ENCODE data around the gene SSR1.
"Not testable (repeated sequence)": the region's sequence is repeated elsewhere in the genome, so short reads cannot be mapped to it uniquely, and the experiment has no call there.

SSR1 gene

DNA sequence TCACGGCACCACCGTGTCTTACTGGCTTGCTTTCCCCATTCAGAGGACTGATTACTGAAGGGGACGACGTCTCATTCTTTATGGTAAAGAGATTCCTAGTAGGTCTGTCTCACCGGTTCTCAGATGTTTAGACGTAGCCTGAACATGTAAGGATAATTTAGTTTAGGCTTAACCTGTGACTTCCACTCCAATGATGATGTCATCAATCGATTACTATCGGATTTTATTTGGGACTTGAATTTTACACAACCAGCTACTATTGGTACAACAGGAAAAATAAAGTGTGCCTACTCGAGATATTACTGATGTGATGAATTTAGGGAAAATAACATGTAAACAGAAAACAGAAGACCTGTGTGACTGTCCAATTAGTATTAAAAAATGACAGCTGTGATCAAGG, 4.5 kb upstream of the SSR1 start:
- H3K9ac ChIP-seq (ENCODE audit: low read length), result no peak overlapping the region
- no peak for DNase-seq
- no peak overlapping the region for H2BK15ac ChIP-seq (ENCODE audit: low read depth, poor library complexity, severe bottlenecking)
- no peak overlapping the region for H2BK120ac ChIP-seq (ENCODE audit: low read depth, low read length)
- H2AK5ac ChIP-seq (ENCODE audit: low read length, severe bottlenecking), result no peak overlapping the region
- H3K18ac ChIP-seq (ENCODE audit: low read depth in 1 of 2, low read length in 2 of 2), result no peak overlapping the region
- WGBS, result 95% methylated on average over 9 of the region's 9 CpGs
- no peak overlapping the region for H2AFZ ChIP-seq (ENCODE audit: low read depth, low read length)
- H3K4me3 ChIP-seq (ENCODE audit: insufficient read depth in 1 of 2, low read depth in 1 of 2, low read length in 2 of 2), result no peak overlapping the region
- H3K27me3 ChIP-seq (ENCODE audit: control insufficient read depth in 1 of 2, insufficient read depth in 1 of 2, low read length in 2 of 2), result no peaks in the 10 kb centered on the region
- no peaks in the 10 kb centered on the region for H3K79me1 ChIP-seq (replicated peaks; ENCODE audit: low read length, poor library complexity, severe bottlenecking)
- no peak overlapping the region for H3K27ac ChIP-seq (ENCODE audit: low read length, poor library complexity, severe bottlenecking)
- H3K4me2 ChIP-seq (ENCODE audit: low read length, poor library complexity, severe bottlenecking), result no peak overlapping the region
- no peaks in the 10 kb centered on the region for H3K9me3 ChIP-seq (ENCODE audit: control insufficient read depth, low read length)
- no peak overlapping the region for H3K4ac ChIP-seq (ENCODE audit: low read depth in 1 of 2, low read length in 2 of 2)
- no peak overlapping the region for H3K23ac ChIP-seq (ENCODE audit: low read length in 2 of 2)
- no peak overlapping the region for H4K91ac ChIP-seq (ENCODE audit: low read length)
- H4K8ac ChIP-seq (ENCODE audit: low read length), result no peak overlapping the region
- H3K36me3 ChIP-seq (ENCODE audit: control insufficient read depth in 1 of 2, insufficient read depth in 2 of 2, low read depth in 1 of 2, low read length in 2 of 2), result no peaks in the 10 kb centered on the region
- peaks cover 2% of the 10 kb centered on the region for H3K4me1 ChIP-seq (ENCODE audit: control insufficient read depth, insufficient read depth, low read depth, low read length)
- H2BK12ac ChIP-seq (ENCODE audit: low read length in 2 of 2), result no peak overlapping the region
- H3K14ac ChIP-seq (ENCODE audit: low read length in 2 of 2), result no peak overlapping the region
- no peak overlapping the region for H2BK5ac ChIP-seq (ENCODE audit: low read depth, low read length, poor library complexity, severe bottlenecking)

DNA sequence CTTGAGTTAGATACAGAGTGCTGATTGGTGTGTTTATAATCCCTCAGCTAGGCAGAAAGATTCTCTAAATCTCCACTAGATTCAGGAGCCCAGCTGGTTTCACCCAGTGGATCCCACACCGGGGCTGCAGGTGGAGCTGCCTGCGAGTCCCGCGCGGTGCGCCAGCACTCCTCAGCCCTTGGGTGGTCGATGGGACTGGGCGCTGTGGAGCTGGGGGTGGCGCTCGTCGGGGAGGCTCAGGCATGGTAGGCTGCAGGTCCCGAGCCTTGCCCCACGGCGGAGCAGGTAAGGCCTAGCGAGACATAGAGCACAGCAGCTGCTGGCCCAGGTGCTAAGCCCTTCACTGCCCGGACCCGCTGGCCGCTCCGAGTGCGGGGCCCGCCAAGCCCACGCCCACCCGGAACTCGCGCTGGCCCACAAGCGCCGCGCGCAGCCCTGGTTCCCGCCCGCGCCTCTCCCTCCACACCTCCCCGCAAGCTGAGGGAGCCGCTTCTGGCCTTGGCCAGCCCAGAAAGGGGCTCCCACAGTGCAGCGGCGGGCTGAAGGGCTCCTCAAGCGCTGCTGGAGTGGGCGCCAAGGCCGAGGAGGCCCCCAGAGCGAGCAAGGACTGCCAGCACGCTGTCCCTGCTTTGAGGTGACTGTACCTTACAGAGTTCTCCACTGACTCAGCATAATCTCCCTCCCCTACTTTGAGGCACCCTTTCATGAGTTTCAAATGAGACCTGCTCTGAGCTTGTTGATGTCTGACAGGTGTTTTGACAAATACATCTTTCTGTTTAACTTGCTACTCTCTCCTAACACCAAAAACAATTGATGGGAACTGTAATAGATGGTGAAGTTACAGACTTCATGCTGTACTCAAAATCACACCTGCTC, 3.9 kb upstream of the SSR1 start:
- Histone ChIP-seq H3K4me3 (ENCODE audit: insufficient read depth in 1 of 2, low read depth in 1 of 2, low read length in 2 of 2) (no peak overlapping the region), H3K14ac (ENCODE audit: low read length in 2 of 2) (no peak overlapping the region), H2AFZ (ENCODE audit: low read depth, low read length) (no peak overlapping the region), H3K4me2 (ENCODE audit: low read length, poor library complexity, severe bottlenecking) (no peak overlapping the region), H2BK5ac (ENCODE audit: low read depth, low read length, poor library complexity, severe bottlenecking) (no peak overlapping the region), H3K4me1 (ENCODE audit: control insufficient read depth, insufficient read depth, low read depth, low read length) (peaks cover 2% of the 10 kb centered on the region), H3K9ac (ENCODE audit: low read length) (no peak overlapping the region), H3K79me1 (replicated peaks; ENCODE audit: low read length, poor library complexity, severe bottlenecking) (no peaks in the 10 kb centered on the region), H2BK15ac (ENCODE audit: low read depth, poor library complexity, severe bottlenecking) (no peak overlapping the region), H3K4ac (ENCODE audit: low read depth in 1 of 2, low read length in 2 of 2) (no peak overlapping the region), H4K91ac (ENCODE audit: low read length) (peak overlapping the region; percentile 34), H3K36me3 (ENCODE audit: control insufficient read depth in 1 of 2, insufficient read depth in 2 of 2, low read depth in 1 of 2, low read length in 2 of 2) (no peaks in the 10 kb centered on the region), H3K27me3 (ENCODE audit: control insufficient read depth in 1 of 2, insufficient read depth in 1 of 2, low read length in 2 of 2) (no peaks in the 10 kb centered on the region), H4K8ac (ENCODE audit: low read length) (no peak overlapping the region), H3K18ac (ENCODE audit: low read depth in 1 of 2, low read length in 2 of 2) (no peak overlapping the region), H2BK120ac (ENCODE audit: low read depth, low read length) (no peak overlapping the region), H2AK5ac (ENCODE audit: low read length, severe bottlenecking) (no peak overlapping the region), H3K9me3 (ENCODE audit: control insufficient read depth, low read length) (no peaks in the 10 kb centered on the region), H3K23ac (ENCODE audit: low read length in 2 of 2) (no peak overlapping the region), H3K27ac (ENCODE audit: low read length, poor library complexity, severe bottlenecking) (no peak overlapping the region), H2BK12ac (ENCODE audit: low read length in 2 of 2) (no peak overlapping the region)
- DNase-seq, result no peak
- 90% methylated on average over 16 of the region's 41 CpGs for WGBS

DNA sequence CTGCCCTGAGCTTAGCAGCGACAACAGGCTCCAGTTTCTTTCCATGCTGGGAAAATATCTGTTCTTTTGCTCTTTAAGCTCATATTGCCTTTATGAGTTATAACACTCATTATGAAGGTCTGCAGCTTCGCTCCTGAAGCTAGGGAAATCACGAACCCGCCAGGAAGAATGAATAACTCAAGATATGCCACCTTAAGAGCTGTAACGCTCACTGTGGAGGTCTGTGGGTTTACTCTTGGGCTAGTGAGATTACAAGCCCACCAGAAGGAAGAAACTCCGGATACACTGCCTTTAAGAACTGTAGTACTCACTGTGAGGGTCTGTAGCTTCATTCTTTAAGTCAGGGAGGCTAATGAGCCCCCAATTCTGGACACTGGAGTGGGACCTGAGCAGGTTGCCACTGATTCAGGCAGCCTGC, 3.0 kb upstream of the SSR1 start:
- Histone ChIP-seq H3K79me1 (replicated peaks; ENCODE audit: low read length, poor library complexity, severe bottlenecking) (no peaks in the 10 kb centered on the region), H3K23ac (ENCODE audit: low read length in 2 of 2) (no peak overlapping the region), H3K14ac (ENCODE audit: low read length in 2 of 2) (no peak overlapping the region), H3K27ac (ENCODE audit: low read length, poor library complexity, severe bottlenecking) (no peak overlapping the region), H3K9me3 (ENCODE audit: control insufficient read depth, low read length) (no peaks in the 10 kb centered on the region), H3K9ac (ENCODE audit: low read length) (no peak overlapping the region), H3K27me3 (ENCODE audit: control insufficient read depth in 1 of 2, insufficient read depth in 1 of 2, low read length in 2 of 2) (no peaks in the 10 kb centered on the region), H2BK120ac (ENCODE audit: low read depth, low read length) (no peak overlapping the region), H2BK12ac (ENCODE audit: low read length in 2 of 2) (no peak overlapping the region), H2BK15ac (ENCODE audit: low read depth, poor library complexity, severe bottlenecking) (no peak overlapping the region), H2AK5ac (ENCODE audit: low read length, severe bottlenecking) (no peak overlapping the region), H3K36me3 (ENCODE audit: control insufficient read depth in 1 of 2, insufficient read depth in 2 of 2, low read depth in 1 of 2, low read length in 2 of 2) (no peaks in the 10 kb centered on the region), H3K18ac (ENCODE audit: low read depth in 1 of 2, low read length in 2 of 2) (peak overlapping the region in 1 of 2 experiments; percentile 24), H3K4me2 (ENCODE audit: low read length, poor library complexity, severe bottlenecking) (no peak overlapping the region), H4K8ac (ENCODE audit: low read length) (no peak overlapping the region), H3K4me3 (ENCODE audit: insufficient read depth in 1 of 2, low read depth in 1 of 2, low read length in 2 of 2) (no peak overlapping the region), H3K4me1 (ENCODE audit: control insufficient read depth, insufficient read depth, low read depth, low read length) (peaks cover 2% of the 10 kb centered on the region), H2AFZ (ENCODE audit: low read depth, low read length) (no peak overlapping the region), H3K4ac (ENCODE audit: low read depth in 1 of 2, low read length in 2 of 2) (no peak overlapping the region), H4K91ac (ENCODE audit: low read length) (no peak overlapping the region), H2BK5ac (ENCODE audit: low read depth, low read length, poor library complexity, severe bottlenecking) (no peak overlapping the region)
- 98% methylated on average over 5 of the region's 6 CpGs for WGBS
- DNase-seq, result no peak

DNA sequence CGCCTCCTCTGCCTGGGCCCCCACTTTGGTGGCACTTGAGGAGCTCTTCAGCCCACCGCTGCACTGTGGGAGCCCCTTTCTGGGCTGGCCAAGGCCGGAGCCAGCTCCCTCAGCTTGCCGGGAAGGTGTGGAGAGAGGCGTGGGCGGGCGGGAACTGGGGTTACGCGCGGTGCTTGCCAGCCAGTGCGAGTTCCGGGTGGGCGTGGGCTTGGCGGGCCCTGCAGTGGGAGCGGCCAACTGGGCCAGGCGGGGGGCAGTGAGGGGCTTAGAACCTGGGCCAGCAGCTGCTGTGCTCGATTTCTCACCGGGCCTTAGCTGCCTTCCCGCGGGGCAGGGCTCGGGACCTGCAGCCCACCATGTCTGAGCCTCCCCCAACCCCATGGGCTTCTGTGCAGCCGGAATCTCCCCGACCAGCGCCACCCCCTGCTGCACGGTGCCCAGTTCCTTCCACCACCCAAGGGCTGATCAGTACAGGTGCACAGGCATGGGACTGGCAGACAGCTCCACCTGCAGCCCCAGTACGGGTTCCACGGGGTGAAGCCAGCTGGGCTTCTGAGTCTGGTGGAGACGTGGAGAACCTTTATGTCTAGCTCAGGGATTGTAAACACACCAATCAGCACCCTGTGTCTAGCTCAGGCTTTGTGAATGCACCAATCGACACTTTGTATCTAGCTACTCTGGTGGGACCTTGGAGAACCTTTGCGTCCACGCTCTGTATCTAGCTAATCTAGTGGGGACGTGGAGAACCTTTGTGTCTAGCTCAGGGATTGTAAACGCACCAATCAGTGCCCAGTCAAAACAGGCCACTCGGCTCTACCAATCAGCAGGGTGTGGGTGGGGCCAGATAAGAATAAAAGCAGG, 2.3 kb upstream of the SSR1 start:
- H3K9me3 ChIP-seq (ENCODE audit: control insufficient read depth, low read length); H3K9ac ChIP-seq (ENCODE audit: low read length); H3K23ac ChIP-seq (ENCODE audit: low read length in 2 of 2); H3K4me2 ChIP-seq (ENCODE audit: low read length, poor library complexity, severe bottlenecking); H2BK120ac ChIP-seq (ENCODE audit: low read depth, low read length); H3K4me1 ChIP-seq (ENCODE audit: control insufficient read depth, insufficient read depth, low read depth, low read length); H3K4ac ChIP-seq (ENCODE audit: low read depth in 1 of 2, low read length in 2 of 2); H3K27ac ChIP-seq (ENCODE audit: low read length, poor library complexity, severe bottlenecking); H3K18ac ChIP-seq (ENCODE audit: low read depth in 1 of 2, low read length in 2 of 2); DNase-seq; H2BK15ac ChIP-seq (ENCODE audit: low read depth, poor library complexity, severe bottlenecking); H3K4me3 ChIP-seq (ENCODE audit: insufficient read depth in 1 of 2, low read depth in 1 of 2, low read length in 2 of 2); H2BK5ac ChIP-seq (ENCODE audit: low read depth, low read length, poor library complexity, severe bottlenecking); H2AFZ ChIP-seq (ENCODE audit: low read depth, low read length); H3K79me1 ChIP-seq (replicated peaks; ENCODE audit: low read length, poor library complexity, severe bottlenecking); H4K91ac ChIP-seq (ENCODE audit: low read length); H4K8ac ChIP-seq (ENCODE audit: low read length); H3K14ac ChIP-seq (ENCODE audit: low read length in 2 of 2); H3K27me3 ChIP-seq (ENCODE audit: control insufficient read depth in 1 of 2, insufficient read depth in 1 of 2, low read length in 2 of 2); H3K36me3 ChIP-seq (ENCODE audit: control insufficient read depth in 1 of 2, insufficient read depth in 2 of 2, low read depth in 1 of 2, low read length in 2 of 2); H2AK5ac ChIP-seq (ENCODE audit: low read length, severe bottlenecking): not testable (repeated sequence)
- peak overlapping the region in 1 of 2 experiments; percentile 42 for H2BK12ac ChIP-seq (ENCODE audit: low read length in 2 of 2)
- WGBS, result 84% methylated on average over 29 of the region's 34 CpGs

All from mesenchymal stem cell (in vitro differentiated cells and primary cell).